WERI-Rb-1 (cell line): ENCODE measurements around the gene MYO3A.

Experiments
- DNase-seq: peaks from one replicate; pipeline ENCODE4 v3.0.0-alpha.2; 2020
- H3K27ac ChIP-seq: fragments of 250-450 bp; sonication (Bioruptor Pico); 2 replicates; pipeline ENCODE4 v1.5.1; 2020; ENCODE audit warnings: mild to moderate bottlenecking, moderate library complexity
- H3K27me3 ChIP-seq: fragments of 250-450 bp; sonication (Bioruptor Pico); 2 replicates; pipeline ENCODE4 v1.5.1; 2021; ENCODE audit warnings: mild to moderate bottlenecking, low read depth, moderate library complexity; ENCODE audit not compliant: insufficient read depth, severe bottlenecking
- H3K36me3 ChIP-seq: fragments of 250-450 bp; sonication (Bioruptor Pico); 2 replicates; pipeline ENCODE4 v1.5.1; 2020; ENCODE audit warnings: mild to moderate bottlenecking, moderate library complexity
- H3K4me3 ChIP-seq: 2 replicates; pipeline ENCODE4 v1.5.1; 2011; ENCODE audit warnings: low read depth, mild to moderate bottlenecking, control low read depth, low read length
- H3K9me3 ChIP-seq: fragments of 250-450 bp; sonication (Bioruptor Pico); 2 replicates; pipeline ENCODE4 v1.5.1; 2021; ENCODE audit warnings: mild to moderate bottlenecking, moderate library complexity; ENCODE audit not compliant: severe bottlenecking
- CTCF ChIP-seq: IDR thresholded peaks from 2 replicates; pipeline ENCODE4 v1.5.1; 2011; ENCODE audit warnings: low read depth, mild to moderate bottlenecking, control low read depth, inconsistent platforms, low read length

The MYO3A gene

GRCh38 chr10:25934621-25935139 is 651 bp downstream of the MYO3A start:
- H3K36me3 ChIP-seq, result no peaks in the 10 kb centered on the region
- peak; percentile 52 for DNase-seq
- TF ChIP-seq CTCF, result peak; percentile 64
- no peaks in the 10 kb centered on the region for H3K9me3 ChIP-seq
- peak overlapping the region; percentile 73 for H3K4me3 ChIP-seq
- H3K27me3 ChIP-seq, result no peaks in the 10 kb centered on the region
- H3K27ac ChIP-seq, result peak overlapping the region; percentile 80

- no peaks in the 10 kb centered on the region for H3K36me3 ChIP-seq
- no peak for TF ChIP-seq CTCF
- no peak overlapping the region for H3K4me3 ChIP-seq
- H3K9me3 ChIP-seq, result no peaks in the 10 kb centered on the region
- H3K27me3 ChIP-seq, result no peaks in the 10 kb centered on the region
- DNase-seq, result no peak
- H3K27ac ChIP-seq, result no peak overlapping the region
Measured at GRCh38 chr10:25938405-25938804, 4.4 kb downstream of the MYO3A start.

GRCh38 chr10:25944771-25945170 is 10.7 kb downstream of the MYO3A start:
- Histone ChIP-seq H3K27ac (no peak overlapping the region), H3K27me3 (no peaks in the 10 kb centered on the region), H3K36me3 (no peaks in the 10 kb centered on the region), H3K9me3 (no peaks in the 10 kb centered on the region), H3K4me3 (no peak overlapping the region)
- DNase-seq, result no peak
- no peak for TF ChIP-seq CTCF

- no peak overlapping the region for H3K27ac ChIP-seq
- H3K27me3 ChIP-seq, result no peaks in the 10 kb centered on the region
- TF ChIP-seq CTCF, result no peak
- H3K9me3 ChIP-seq, result no peaks in the 10 kb centered on the region
- no peak for DNase-seq
- no peak overlapping the region for H3K4me3 ChIP-seq
- no peaks in the 10 kb centered on the region for H3K36me3 ChIP-seq
Measured at GRCh38 chr10:25952857-25953256, 18.8 kb downstream of the MYO3A start.

- Histone ChIP-seq H3K27me3 (no peaks in the 10 kb centered on the region), H3K27ac (no peak overlapping the region), H3K36me3 (no peaks in the 10 kb centered on the region), H3K4me3 (no peak overlapping the region), H3K9me3 (no peaks in the 10 kb centered on the region)
- TF ChIP-seq CTCF, result no peak
- no peak for DNase-seq
Measured at GRCh38 chr10:25954851-25955250, 20.8 kb downstream of the MYO3A start.

- H3K9me3 ChIP-seq, result no peaks in the 10 kb centered on the region
Measured at GRCh38 chr10:25959540-25960232, 25.7 kb downstream of the MYO3A start.

More at GRCh38 chr10:25959540-25960232, 25.7 kb downstream of the MYO3A start:
- no peak for DNase-seq
- Histone ChIP-seq H3K4me3 (no peak overlapping the region), H3K36me3 (no peaks in the 10 kb centered on the region), H3K27me3 (no peaks in the 10 kb centered on the region), H3K27ac (no peak overlapping the region)
- TF ChIP-seq CTCF, result no peak
